Colon (tissue), 2 donors: ENCODE results near the gene YY1AP1.
"Not testable (repeated sequence)": the region's sequence is repeated elsewhere in the genome, so short reads cannot be mapped to it uniquely, and the experiment has no call there.

ENCODE experiments used
- FAIRE-seq: peaks from 2 replicates; lab custom pipeline; 2012; peaks lifted over from hg19 to GRCh38; lab: Jason Lieb, UNC
- donor health status: control.
- donor health status: control.

YY1AP1 gene

GRCh38 chr1:155688324-155689080, at the start of gene YY1AP1:
TSS of gene YY1AP1 (minus strand) at chr1:155688774. CDS start at chr1:155680436, 8,338 bp downstream.
- FAIRE-seq, result no peak

GRCh38 chr1:155729031-155729898, 40.7 kb upstream of the YY1AP1 start:
- FAIRE-seq, result no peak

- no peak for FAIRE-seq
Observed at GRCh38 chr1:155725142-155725541, 36.6 kb upstream of the YY1AP1 start.

GRCh38 chr1:155719703-155720102, 31.1 kb upstream of the YY1AP1 start:
- no peak for FAIRE-seq

- FAIRE-seq, result not testable (repeated sequence)
Observed at GRCh38 chr1:155718524-155719115, 30.0 kb upstream of the YY1AP1 start.

GRCh38 chr1:155717041-155717440, 28.5 kb upstream of the YY1AP1 start:
- FAIRE-seq, result no peak

GRCh38 chr1:155715777-155716176, 27.2 kb upstream of the YY1AP1 start:
- no peak for FAIRE-seq

GRCh38 chr1:155715056-155715455, 26.5 kb upstream of the YY1AP1 start:
- FAIRE-seq, result not testable (repeated sequence)

- no peak for FAIRE-seq
Observed at GRCh38 chr1:155713075-155713474, 24.5 kb upstream of the YY1AP1 start.

- not testable (repeated sequence) for FAIRE-seq
Observed at GRCh38 chr1:155712636-155713035, 24.1 kb upstream of the YY1AP1 start.

- not testable (repeated sequence) for FAIRE-seq
Observed at GRCh38 chr1:155711457-155711856, 22.9 kb upstream of the YY1AP1 start.

- no peak for FAIRE-seq
Observed at GRCh38 chr1:155709391-155709790, 20.8 kb upstream of the YY1AP1 start.

GRCh38 chr1:155706139-155706538, 17.6 kb upstream of the YY1AP1 start:
- FAIRE-seq, result no peak

GRCh38 chr1:155704414-155704813, 15.8 kb upstream of the YY1AP1 start:
- FAIRE-seq, result not testable (repeated sequence)

GRCh38 chr1:155703216-155703615, 14.6 kb upstream of the YY1AP1 start:
- FAIRE-seq, result no peak

GRCh38 chr1:155701675-155702074, 13.1 kb upstream of the YY1AP1 start:
- FAIRE-seq, result not testable (repeated sequence)

- not testable (repeated sequence) for FAIRE-seq
Observed at GRCh38 chr1:155699062-155699461, 10.5 kb upstream of the YY1AP1 start.

GRCh38 chr1:155698382-155699038, 9.9 kb upstream of the YY1AP1 start:
- no peak for FAIRE-seq

GRCh38 chr1:155697616-155698015, 9.0 kb upstream of the YY1AP1 start:
- FAIRE-seq, result not testable (repeated sequence)

GRCh38 chr1:155697046-155697445, 8.5 kb upstream of the YY1AP1 start:
- no peak for FAIRE-seq

GRCh38 chr1:155696524-155696923, 8.0 kb upstream of the YY1AP1 start:
- no peak for FAIRE-seq

GRCh38 chr1:155695608-155696007, 7.0 kb upstream of the YY1AP1 start:
- FAIRE-seq, result no peak
